Epithelial cell of prostate (primary cell): ENCODE results near the gene ACSL5.
"Not testable (repeated sequence)": the region's sequence is repeated elsewhere in the genome, so short reads cannot be mapped to it uniquely, and the experiment has no call there.

Source experiments
- DNase-seq: peaks from one replicate; pipeline ENCODE4 v3.0.0-alpha.2; 2011; ENCODE audit warnings: low read depth, low spot score
- H3K27ac ChIP-seq: fragments of 450-650 bp; 2 replicates; pipeline ENCODE4 v1.5.1; 2017; ENCODE audit warnings: mild to moderate bottlenecking

The ACSL5 gene

DNA sequence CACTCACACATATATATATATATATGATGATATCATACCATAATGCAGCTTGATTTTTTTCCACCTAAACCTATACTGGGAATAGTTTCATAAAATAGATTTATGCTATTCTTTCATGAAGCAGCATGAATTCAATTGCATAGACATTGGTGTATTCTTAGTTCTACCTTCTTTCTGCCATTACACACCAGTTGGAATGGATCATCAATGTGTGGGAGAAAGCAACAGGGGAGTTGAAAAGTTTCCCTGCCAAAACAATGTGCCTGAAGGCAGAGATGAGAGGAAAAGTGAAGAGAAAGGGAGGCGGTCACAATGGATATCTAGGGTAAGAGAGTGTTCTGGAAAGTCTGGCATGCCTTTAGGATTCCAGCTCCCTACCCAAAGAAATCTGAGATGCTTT, 25.2 kb upstream of the ACSL5 start:
- H3K27ac ChIP-seq: no peak overlapping the region
- no peak for DNase-seq

DNA sequence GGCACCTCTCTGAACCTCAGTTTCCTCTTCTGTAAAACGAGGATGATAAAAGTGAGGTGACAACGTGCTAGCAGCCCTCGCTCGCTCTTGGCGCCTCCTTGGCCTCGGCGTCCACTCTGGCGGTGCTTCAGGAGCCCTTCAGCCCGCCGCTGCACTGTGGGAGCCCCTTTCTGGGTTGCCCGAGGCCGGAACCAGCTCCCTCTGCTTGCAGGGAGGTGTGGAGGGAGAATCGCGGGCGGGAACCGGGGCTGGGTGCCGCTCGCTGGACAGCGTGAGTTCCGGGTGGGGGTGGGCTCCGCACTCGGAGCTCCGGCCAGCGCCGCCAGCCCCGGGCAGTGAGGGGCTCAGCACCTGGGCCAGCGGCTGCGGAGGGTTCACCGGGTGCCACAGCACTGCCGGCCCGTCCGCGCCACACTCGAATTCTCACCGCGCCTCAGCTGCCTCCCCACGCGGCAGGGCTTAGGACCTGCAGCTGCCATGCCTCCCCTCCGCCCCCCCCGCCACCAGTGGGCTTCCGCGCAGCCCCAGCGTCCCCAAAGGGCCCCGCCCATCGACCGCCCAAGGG, 24.3 kb upstream of the ACSL5 start:
- H3K27ac ChIP-seq: no peak overlapping the region
- no peak for DNase-seq

DNA sequence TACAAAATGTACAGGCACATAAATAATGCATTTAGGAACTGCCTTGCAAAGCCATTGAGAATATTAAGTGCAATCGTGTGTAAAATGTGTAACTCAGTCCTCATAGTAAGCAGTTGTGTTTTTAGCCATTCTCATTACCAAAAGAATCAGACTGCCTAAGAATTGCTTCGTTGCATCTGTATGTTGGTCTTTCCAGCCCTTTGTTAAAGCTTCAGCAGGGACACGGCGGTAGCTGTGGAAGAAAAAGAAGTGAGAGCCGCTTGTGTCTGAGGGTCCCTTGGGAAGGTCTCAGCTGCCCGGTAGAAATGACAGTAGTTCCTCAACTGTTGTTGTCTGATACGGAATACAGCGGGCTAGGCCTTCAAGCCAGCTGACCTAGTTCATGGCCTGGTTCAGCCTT, 22.8 kb upstream of the ACSL5 start:
- DNase-seq: no peak
- no peak overlapping the region for H3K27ac ChIP-seq

DNA sequence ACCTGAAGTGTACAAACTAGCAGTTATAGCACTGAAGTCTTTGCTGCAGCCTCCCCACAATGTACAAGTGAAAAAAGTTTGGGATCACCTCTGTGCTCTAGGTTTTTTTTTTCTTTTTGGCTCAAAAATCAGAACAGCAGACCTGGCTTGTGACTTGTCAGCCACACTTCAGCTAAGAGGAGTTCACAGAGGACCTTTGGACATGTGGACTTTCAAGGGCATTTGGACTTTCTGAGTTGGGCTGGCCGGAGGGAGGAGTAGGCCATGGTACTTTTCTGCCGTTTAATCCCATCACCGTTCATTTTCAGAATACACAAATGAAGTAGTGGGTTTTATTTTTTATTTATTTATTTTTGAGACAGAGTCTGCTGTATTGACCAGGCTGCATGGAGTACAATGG, 21.9 kb upstream of the ACSL5 start:
- H3K27ac ChIP-seq: no peak overlapping the region
- no peak for DNase-seq

DNA sequence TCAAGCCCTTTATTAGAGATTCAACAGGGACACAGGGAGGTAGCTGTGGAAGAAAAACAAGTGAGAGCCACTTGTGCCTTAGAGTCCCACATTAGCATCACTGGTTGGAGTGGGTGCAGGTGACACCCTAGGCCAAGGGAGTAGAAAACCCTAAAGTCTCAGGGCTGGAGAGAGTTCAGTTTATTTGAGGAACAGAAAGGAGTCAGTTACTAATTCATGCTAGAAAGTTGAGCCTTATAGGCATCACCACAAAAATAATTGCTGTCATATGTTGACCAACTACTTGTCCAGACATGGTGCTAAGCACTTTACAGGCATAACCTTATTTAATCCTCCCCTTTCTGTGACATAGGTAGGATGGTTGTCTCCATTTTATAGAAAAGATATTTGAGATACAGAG, 20.9 kb upstream of the ACSL5 start:
- no peak overlapping the region for H3K27ac ChIP-seq
- no peak for DNase-seq

DNA sequence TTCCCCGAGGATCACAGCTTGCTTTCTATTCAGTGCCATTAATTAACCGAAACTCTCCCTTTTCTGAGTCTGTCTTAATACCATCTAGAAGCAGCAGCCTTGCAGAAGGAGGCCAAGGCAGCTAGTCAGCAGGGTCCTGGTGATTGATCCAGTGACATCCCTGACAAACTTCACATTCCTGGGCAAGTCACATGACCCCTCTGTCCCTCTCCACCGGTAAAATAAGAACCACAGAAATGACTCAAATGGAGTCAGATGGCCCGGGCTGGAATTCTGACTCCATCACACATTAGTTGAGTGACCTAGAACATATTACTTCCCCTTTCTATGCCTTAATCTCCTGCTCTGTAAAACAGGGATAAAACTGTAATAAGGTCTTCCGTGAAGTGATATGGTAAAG, 17.2 kb upstream of the ACSL5 start:
- no peak overlapping the region for H3K27ac ChIP-seq
- no peak for DNase-seq

DNA sequence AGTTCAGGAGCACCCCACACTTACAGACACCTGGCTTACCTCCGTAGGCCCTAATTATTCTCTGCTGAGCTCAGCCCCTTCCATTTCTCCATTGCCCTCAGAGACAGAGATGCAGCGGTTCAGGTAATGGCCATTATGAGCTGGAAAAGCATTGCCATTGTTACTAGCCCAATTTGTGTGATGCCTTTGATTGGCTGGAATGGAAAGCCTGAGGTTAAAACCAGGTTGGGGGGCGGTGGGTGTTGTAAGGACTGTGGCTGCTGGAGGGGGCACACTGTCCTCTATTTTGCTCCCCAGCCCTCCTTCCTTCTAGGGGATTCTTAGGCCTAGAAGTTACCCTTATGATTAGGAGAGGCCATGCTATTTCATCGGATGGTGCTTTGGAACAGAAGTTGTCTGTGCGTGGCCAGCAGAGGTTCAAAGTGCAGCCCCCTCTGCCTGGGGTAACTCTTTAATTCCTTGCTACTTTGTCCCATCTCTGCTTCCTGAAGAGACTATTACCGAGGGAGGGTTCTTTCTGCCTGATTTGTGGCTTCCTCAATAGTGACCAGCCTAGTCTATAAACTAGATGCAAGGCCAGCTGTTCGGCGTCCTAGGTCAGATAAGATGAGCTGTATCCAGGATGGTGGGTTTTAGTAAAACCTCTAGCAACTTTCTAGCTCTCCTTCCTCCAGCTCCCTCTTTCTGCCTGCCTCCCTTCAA, 14.2 kb upstream of the ACSL5 start:
- H3K27ac ChIP-seq: no peak overlapping the region
- no peak for DNase-seq

DNA sequence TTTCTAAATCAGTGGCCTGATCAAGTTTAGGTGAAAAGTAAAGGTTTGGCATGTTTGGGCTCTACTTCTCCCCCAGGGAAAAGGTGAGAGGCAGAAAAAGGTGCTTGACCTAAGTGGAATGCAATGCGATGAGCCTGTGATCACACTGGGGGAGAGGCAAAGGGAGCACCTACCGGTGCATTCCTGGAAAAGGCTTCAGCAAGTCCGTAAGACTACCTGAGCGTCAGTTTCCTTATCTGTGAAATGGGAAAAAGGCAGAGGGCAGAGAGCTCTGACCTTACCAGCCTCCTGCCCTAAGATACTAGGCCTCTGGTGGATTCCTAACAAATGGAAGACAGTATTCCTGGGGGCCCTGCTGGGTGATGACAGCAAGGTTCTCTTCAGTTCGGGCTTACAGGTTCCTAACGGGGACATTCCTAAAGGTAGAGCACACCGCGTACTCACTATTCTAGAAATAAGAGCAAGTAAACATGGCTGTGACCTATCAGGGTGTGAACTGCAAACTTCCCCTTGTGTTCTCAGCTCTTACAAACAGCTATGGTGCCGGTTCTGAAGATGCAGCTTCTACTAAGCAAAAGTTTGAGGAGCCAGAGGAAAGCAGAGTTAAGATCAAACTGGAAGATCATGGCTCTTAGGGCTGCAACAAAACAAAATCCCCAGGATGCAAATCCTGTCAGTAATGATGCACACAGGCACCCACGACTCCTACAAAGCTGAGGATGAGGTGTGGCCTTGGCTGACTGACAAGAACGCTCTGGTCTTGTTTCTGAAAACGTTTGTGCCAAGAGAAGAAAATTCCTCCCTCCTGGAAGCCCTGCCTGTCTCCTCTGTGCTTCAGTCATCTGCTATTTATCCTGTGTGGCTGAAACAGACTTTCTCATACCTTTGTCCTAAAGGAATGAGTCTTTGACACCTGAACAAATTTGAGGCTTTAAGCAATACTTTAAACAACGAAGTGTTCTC, 13.3 kb upstream of the ACSL5 start:
- H3K27ac ChIP-seq: peak overlapping the region; percentile 61
- DNase-seq: peak; percentile 10

DNA sequence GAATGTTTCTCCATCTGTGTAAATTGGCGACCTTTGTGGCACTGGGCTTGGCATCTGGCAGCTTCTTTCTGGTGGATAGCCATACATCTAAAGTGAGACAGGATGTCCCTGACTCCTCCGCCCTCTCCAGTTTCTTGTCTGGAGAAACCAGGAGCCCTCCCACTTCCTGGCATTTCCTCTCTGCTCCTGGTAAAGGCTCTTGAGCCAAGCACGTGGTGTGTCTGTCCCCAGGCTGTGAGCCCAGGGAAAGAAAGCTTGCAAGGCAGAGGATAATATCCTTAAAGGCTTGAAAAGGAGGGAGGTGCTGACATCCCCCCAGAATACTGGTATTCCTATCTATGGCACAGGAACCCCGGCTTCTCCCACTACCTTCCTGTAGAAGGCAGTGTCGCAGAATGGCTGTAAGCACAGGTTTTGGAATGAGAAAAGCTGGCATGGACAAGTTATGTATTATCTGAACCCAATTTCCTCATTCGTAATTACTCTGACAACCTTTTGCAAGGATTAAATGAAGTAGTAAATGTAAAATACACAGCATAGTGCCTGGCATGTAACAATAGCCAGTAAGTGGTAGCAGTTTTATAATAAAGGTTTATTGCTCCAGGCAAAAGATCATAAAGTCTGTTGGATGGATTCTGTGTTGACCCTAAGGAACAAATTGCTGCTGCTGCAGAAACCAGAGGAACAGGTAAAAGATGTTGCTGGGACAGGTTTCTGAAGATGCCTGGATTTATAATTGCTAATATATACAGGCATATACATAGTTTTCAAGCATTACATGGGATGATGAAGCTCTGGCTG, 11.8 kb upstream of the ACSL5 start:
- no peak for DNase-seq
- peak overlapping the region; percentile 61 for H3K27ac ChIP-seq

DNA sequence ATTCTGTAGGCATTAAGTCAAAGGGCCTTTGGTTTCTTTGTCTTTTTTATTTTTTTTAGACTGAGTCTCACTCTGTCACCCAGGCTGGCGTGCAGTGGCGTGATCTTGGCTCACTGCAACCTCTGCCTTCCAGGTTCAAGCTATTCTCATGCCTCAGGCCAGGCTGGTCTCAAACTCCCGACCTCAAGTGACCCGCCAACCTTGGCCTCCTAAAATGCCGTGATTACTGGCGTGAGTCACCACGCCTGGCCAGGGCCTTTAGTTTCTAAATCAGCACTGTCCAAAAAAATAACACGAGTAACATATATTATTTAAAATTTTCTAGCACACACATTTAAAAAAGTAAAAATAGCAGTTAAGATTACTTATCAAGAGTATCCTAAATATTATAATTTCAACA, 11.1 kb upstream of the ACSL5 start:
- peak overlapping the region; percentile 61 for H3K27ac ChIP-seq
- DNase-seq: no peak

DNA sequence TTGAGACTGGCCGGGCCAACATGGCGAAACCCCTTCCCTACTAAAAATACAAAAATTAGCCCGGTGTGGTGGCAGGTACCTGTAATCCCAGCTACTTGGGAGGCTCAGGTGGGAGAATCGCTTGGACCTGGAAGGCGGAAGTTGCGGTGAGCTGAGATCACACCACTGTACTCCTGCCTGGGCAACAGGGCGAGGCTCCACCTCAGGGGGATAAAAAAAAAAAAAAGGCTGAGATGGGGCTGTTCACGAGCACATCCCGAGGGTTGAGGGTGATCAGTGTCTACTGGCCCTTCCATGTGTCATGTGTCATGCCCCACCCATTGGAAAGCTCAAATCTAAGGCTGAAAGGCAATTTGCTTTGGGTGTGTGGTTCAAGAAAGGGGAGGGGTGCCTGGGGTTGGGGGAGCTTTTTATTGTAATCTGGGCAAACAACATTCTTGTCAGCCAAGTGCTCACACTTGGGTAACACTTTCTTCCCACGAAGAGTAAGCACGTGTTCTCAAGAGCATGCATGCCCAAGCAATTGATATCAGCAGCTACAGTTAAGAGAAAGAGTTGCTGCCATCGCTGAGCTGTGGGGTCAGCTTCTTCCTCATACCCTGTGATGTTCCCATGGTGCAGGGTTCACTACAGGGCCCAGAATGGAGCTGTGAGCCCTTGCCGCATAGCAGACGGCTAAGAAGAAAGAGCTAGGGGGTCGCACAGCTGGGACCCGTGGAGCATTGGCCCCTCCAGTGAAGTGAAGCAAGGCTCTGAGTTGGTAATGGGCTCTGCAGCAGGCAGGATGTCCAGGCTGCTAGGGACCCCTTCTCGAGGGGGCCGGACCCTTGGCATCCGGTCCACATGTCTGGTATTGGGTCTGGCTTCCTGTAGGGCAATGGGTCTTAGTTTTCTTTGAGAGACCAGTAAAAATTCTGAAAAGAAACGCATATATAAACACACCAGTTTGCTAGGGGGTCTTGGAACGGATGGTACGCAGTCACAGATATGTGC, 9.9 kb upstream of the ACSL5 start:
- no peak overlapping the region for H3K27ac ChIP-seq
- DNase-seq: no peak

DNA sequence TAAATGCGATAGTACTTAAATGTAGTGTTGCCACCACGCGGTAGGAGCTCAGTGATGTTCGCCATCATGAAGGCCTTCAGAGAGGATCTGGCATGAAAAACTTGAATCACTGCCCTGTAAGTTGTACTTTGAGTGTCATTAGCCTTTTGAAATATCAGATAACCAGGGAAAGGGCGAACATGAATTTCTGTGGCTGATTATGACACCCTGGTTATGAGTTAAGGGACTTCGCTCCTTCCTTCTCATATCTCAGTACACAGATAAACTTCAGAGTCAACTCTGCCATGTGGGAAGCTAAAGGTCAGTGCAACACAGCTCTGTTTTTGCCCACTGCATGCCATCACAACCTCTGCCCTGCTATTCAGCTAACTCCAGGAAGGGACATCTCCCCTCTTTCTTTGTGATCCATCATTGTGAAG, 8.9 kb upstream of the ACSL5 start:
- no peak overlapping the region for H3K27ac ChIP-seq
- DNase-seq: no peak

DNA sequence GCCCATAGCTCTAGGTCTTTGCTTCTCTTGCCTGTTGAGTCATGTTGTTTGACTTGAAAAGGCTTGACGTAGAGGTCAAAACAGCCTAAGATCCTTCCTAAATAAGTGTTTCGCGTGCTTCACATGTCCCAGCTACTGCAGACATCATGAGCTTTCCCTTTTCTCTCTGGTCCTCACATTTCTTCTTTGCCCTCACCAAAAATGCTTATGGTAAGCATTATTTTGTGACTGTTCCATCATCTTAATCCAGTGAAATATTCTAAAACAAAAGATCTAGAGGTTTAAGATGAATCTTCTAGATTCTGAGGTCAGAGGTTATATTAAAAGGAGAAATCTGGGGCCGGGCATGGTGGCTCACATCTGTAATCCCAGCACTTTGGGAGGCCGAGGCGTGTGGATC, 8.5 kb upstream of the ACSL5 start:
- DNase-seq: no peak
- H3K27ac ChIP-seq: no peak overlapping the region

DNA sequence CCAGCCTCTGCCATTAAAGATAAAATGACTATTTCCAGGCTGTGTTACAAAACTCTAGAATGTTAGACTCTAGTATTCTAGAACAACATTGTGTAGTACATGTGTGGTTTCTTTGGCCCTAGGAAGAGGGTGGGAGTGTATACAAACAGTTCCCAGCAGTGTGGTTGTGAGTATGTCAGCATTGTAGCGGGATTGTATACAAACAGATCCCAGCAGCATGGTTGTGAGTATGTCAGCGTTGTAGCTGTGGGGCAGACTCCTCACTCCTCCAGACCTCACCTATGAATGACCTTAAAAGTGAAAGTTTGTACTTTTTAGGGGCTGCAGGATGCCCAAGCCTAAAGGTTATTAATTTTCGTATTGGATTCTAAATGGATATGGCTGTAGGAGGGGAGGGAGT, 6.9 kb upstream of the ACSL5 start:
- DNase-seq: no peak
- H3K27ac ChIP-seq: no peak overlapping the region

DNA sequence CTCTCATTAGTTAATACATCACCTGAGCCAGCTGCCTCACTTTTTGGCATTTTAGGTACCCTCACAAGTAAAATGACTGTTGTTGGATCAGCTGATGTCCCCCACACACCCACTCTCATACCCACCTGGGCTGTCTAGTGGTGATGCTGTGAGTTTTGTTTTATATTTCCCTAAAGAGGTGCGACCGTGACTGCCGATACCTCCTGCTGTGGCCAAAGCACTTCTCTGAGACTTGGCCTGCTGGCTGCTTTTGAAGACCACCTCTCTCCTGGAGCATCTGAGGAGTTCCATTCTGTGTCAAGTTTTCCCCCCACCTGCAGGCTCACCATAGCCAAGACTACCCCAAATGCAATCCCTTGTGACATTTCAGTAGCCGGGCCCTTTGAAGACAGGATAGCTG, 6.4 kb upstream of the ACSL5 start:
- DNase-seq: no peak
- no peak overlapping the region for H3K27ac ChIP-seq

DNA sequence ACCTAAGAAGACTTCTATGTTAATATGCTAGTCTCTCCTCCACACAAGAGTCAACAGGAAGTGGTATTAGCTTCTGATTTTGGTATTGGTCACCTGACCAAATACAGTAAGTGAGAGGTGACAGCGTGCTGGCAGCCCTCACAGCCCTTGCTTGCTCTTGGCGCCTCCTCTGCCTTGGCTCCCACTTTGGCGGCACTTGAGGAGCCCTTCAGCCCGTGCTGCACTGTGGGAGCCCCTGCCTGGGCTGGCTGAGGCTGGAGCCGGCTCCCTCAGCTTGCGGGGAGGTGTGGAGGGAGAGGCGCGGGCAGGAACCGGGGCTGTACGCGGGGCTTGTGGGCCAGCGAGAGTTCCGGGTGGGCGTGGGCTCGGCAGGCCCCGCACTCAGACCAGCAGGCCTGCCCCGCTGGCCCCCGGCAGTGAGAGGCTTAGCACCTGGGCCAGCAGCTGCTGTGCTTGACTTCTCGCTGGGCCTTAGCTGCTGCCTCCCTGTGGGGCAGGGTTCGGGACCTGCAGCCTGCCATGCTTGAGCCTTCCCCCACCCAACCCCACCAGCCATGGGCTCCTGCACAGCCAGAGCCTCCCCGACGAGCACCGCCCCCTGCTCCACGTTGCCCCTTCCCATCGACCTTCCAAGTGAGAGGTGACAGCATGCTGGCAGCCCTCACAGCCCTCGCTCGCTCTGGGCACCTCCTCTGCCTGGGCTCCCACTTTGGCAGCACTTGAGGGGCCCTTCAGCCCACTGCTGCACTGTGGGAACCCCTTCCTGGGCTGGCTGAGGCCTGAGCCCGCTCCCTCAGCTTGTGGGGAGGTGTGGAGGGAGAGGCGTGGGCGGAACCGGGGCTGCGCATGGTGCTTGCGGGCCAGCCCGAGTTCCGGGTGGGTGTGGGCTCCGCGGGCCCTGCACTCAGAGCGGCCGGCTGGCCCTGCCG, 4.2 kb upstream of the ACSL5 start:
- no peak for DNase-seq
- H3K27ac ChIP-seq: no peak overlapping the region

DNA sequence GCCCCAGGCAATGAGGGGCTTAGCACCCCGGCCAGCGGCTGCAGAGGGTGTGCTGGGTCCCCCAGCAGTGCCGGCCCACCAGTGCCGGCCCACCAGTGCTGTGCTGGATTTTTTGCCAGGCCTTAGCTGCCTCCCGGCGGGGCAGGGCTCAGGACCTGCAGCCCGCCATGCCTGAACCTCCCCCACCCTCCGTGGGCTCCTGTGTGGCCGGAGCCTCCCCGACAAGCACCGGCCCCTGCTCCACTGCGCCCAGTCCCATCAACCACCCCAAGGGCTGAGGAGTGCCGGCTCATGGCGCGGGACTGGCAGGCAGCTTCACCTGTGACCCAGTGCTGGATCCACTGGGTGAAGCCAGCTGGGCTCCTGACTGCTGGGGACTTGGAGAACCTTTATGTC, 3.5 kb upstream of the ACSL5 start:
- no peak overlapping the region for H3K27ac ChIP-seq
- no peak for DNase-seq

DNA sequence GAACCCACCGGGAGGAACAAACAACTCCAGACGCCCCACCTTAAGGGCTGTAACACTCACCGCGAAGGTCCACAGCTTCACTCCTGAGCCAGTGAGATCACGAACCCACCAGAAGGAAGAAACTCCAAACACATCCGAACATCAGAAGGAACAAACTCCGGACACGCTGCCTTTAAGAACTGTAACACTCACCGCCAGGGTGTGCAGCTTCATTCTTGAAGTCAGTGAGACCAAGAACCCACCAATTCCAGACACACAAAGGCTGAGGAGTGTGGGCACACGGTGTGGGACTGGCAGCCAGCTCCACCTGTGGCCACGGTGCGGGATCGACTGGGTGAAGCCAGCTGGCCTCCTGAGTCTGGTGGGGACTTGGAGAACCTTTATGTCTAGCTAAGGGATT, 2.6 kb upstream of the ACSL5 start:
- not testable (repeated sequence) for DNase-seq

More for the DNA sequence above, 2.6 kb upstream of the ACSL5 start:
- not testable (repeated sequence) for H3K27ac ChIP-seq
